Lower lobe of right lung (tissue), 2 donors: ENCODE data around the gene LAIR2. TPM values are rescaled to one million over a fixed set of nuclear protein-coding genes. Genes with fewer than 3 reads are reported as not detected.

Experiments used
- ATAC-seq, 2 donors: fragments of 200-7000 bp; cut with Tn5 transposase; one replicate each; pipeline ENCODE4 v1.9.1; 2020 to 2022; ENCODE audit warnings: mild to moderate bottlenecking in 2 of 2, moderate library complexity in 2 of 2
- DNase-seq: peaks from one replicate; pipeline ENCODE4 v3.0.0-alpha.2; 2020
- H3K27ac ChIP-seq: fragments of 200-600 bp; one replicate; pipeline ENCODE4 v1.8.0; 2022
- H3K27me3 ChIP-seq: fragments of 200-600 bp; one replicate; pipeline ENCODE4 v1.8.0; 2022; ENCODE audit warnings: low read depth
- H3K36me3 ChIP-seq: fragments of 200-600 bp; one replicate; pipeline ENCODE4 v1.8.0; 2022; ENCODE audit warnings: mild to moderate bottlenecking
- H3K4me1 ChIP-seq: fragments of 200-600 bp; one replicate; pipeline ENCODE4 v1.8.0; 2022
- H3K4me3 ChIP-seq: fragments of 200-600 bp; one replicate; pipeline ENCODE4 v1.8.0; 2022; ENCODE audit warnings: mild to moderate bottlenecking
- H3K9me3 ChIP-seq: fragments of 200-600 bp; one replicate; pipeline ENCODE4 v1.8.0; 2022
- intact Hi-C: fragments of 100-400 bp; cut with DNase I; formaldehyde crosslinking; loops from one replicate; pipeline ENCODE4 v1.11.0; 2022
- total RNA-seq: library from RNA; stranded (reverse); fragmentation: NEBNext Ultra II Directional; extraction: Animal tissue kit (Norgen Biotek cat#: 25700); gene quantifications from one replicate; pipeline ENCODE4 v1.2.1, GENCODE V29; 2021
- TF ChIP-seq, protein P1 (sequence below): fragments of 200-600 bp; IDR thresholded peaks from one replicate; pipeline ENCODE4 v1.8.0; 2022; ENCODE audit warnings: antibody characterized with exemption, mild to moderate bottlenecking
- donor health status: DM: no; HTN: yes; CAD: no; lungs with severe emphysema.

LAIR2 gene
- total RNA-seq, 1 donor from 2014 or later: 0.95 TPM

DNA sequence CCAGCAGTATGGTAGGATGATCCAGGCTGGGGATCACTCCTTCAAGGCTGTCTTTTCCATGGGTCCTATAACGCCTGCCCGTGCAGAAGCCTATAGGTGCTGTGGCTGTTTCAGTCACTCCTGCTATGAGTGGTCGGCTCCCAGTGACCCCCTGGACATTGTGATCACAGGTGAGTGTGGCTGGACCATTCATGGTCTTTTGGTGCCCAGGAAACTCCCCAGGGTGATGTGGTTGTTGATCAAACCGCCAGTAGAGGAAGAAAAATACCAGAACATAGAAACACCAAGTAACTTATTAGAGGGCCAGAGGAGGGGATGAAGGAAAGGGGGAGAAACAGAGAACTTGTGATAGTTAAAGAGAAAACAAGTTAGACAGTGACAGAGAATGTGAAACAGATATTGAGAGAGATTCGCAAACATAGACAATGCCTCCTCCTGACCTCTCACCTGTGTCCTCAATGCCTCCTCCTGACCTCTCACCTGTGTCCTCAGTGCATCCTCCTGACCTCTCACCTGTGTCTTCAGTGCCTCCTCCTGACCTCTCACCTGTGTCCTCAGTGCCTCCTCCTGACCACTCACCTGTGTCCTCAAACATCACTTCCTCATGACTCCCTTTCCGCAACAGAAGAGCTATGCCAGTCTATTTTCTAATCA, 19.4 kb downstream of the LAIR2 start:
- ATAC-seq (no peak), DNase-seq (no peak)
- H3K27me3 ChIP-seq: peaks cover 26% of the 10 kb centered on the region
- H3K4me1 ChIP-seq: no peaks in the 10 kb centered on the region
- H3K9me3 ChIP-seq: no peaks in the 10 kb centered on the region
- TF ChIP-seq, protein P1, sequence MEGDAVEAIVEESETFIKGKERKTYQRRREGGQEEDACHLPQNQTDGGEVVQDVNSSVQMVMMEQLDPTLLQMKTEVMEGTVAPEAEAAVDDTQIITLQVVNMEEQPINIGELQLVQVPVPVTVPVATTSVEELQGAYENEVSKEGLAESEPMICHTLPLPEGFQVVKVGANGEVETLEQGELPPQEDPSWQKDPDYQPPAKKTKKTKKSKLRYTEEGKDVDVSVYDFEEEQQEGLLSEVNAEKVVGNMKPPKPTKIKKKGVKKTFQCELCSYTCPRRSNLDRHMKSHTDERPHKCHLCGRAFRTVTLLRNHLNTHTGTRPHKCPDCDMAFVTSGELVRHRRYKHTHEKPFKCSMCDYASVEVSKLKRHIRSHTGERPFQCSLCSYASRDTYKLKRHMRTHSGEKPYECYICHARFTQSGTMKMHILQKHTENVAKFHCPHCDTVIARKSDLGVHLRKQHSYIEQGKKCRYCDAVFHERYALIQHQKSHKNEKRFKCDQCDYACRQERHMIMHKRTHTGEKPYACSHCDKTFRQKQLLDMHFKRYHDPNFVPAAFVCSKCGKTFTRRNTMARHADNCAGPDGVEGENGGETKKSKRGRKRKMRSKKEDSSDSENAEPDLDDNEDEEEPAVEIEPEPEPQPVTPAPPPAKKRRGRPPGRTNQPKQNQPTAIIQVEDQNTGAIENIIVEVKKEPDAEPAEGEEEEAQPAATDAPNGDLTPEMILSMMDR: no peak
- intact Hi-C loops: no loop called here
- no peak overlapping the region for H3K27ac ChIP-seq
- H3K36me3 ChIP-seq: no peaks in the 10 kb centered on the region
- H3K4me3 ChIP-seq: no peak overlapping the region

DNA sequence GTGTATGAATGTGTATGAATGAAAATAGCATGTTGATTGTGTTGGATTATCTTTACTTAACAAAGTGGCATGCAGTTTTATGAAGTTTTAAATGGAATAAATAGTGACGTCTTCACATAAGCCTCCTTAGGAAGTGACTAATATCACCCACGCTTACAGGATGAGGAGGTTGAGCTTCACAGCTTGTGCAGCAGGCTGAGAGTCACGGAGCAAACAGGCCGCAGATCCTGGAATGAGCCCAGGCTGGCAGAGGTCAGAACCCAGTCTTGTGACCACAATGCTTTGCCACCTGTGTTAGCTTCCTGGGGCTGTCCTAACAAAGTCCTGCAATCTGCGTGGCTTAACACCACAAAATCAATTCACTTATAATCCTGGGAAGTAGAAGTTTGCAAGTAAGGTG, 20.8 kb downstream of the LAIR2 start:
- no peaks in the 10 kb centered on the region for H3K36me3 ChIP-seq
- DNase-seq (no peak), ATAC-seq (no peak)
- intact Hi-C loops: no loop called here
- no peaks in the 10 kb centered on the region for H3K4me1 ChIP-seq
- peaks cover 26% of the 10 kb centered on the region for H3K27me3 ChIP-seq
- no peak overlapping the region for H3K4me3 ChIP-seq
- TF ChIP-seq, protein P1: no peak
- no peaks in the 10 kb centered on the region for H3K9me3 ChIP-seq
- H3K27ac ChIP-seq: no peak overlapping the region

DNA sequence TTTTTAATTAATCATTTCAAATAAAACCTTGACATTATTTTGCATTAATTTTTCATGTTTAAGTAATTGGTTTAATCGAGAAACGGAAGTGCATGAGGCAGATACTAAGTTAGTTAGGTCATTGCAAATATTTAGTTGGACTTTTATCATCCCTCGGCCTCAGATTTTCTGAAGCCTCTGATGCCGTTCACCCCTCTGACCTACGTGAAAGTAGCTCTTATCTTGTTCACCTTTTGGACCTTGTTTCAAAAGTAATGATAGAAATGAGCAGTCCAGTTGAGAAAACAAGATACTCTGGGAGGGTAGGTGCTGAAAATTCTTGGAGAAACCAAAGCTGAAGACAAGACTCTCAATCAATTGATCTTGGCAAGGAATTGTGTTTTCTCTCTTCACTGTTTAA, 23.0 kb downstream of the LAIR2 start:
- TF ChIP-seq, protein P1: no peak
- H3K4me1 ChIP-seq: no peaks in the 10 kb centered on the region
- peaks cover 29% of the 10 kb centered on the region for H3K27me3 ChIP-seq
- H3K27ac ChIP-seq: no peak overlapping the region
- ATAC-seq: no peak
- no peaks in the 10 kb centered on the region for H3K36me3 ChIP-seq
- intact Hi-C loops: no loop called here
- H3K9me3 ChIP-seq: no peaks in the 10 kb centered on the region
- no peak for DNase-seq
- H3K4me3 ChIP-seq: no peak overlapping the region

DNA sequence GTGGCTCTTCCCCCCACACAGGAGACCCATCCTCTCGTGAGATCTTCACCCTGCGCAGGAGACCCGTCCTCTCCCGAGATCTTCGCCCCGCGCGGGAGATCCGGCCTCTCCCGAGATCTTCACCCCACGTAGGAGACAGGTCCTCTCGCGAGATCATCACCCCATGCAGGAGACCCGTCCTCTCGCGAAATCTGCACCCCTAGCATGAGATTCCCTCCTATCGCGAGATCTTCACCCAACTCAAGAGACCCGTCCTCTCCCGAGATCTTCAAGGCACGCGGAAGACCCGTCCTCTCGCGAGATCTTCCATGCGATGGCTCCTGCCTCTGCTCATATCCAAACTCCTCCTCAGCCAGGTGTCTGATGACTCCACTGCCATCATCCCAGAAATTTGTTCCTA, 24.3 kb downstream of the LAIR2 start:
- H3K9me3 ChIP-seq: no peaks in the 10 kb centered on the region
- H3K36me3 ChIP-seq: no peaks in the 10 kb centered on the region
- H3K4me3 ChIP-seq: no peak overlapping the region
- intact Hi-C loops: no loop called here
- peaks cover 22% of the 10 kb centered on the region for H3K27me3 ChIP-seq
- H3K4me1 ChIP-seq: no peaks in the 10 kb centered on the region
- TF ChIP-seq, protein P1: no peak
- DNase-seq (no peak), ATAC-seq (no peak)
- no peak overlapping the region for H3K27ac ChIP-seq

DNA sequence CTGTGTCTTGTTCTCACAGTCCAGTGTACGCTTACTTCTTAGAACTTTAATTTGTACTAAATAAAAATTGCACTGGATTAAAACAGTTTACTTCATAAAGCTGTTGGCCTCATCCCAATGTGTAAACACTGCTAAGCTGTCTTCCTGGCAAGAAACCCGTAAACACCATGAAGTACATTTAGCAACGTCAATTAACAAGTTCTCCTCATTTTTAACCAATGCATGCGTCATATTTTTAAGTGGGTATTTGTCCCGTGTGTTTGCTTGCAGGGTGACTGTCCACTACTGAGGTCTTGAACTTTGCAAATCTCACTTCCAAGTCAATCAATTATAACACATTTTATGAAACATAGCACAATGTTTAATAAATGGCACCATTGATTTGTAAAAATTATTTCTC, 28.2 kb downstream of the LAIR2 start:
- H3K4me3 ChIP-seq: no peak overlapping the region

More for the DNA sequence above, 28.2 kb downstream of the LAIR2 start:
- DNase-seq (no peak), ATAC-seq (no peak)
- TF ChIP-seq, protein P1: no peak
- intact Hi-C loops: no loop called here
- Histone ChIP-seq H3K9me3 (no peaks in the 10 kb centered on the region), H3K4me1 (no peaks in the 10 kb centered on the region), H3K36me3 (no peaks in the 10 kb centered on the region), H3K27ac (no peak overlapping the region), H3K27me3 (peaks cover 40% of the 10 kb centered on the region)
